GM21737 (cell line): ENCODE results near the gene KLF1.
"Not testable (repeated sequence)": the region's sequence is repeated elsewhere in the genome, so short reads cannot be mapped to it uniquely, and the experiment has no call there.

ENCODE experiments used
- ATAC-seq: cut with Tn5 transposase; IDR thresholded peaks from one replicate; pipeline ENCODE4 v1.9.1; 2021; ENCODE audit warnings: mild to moderate bottlenecking, moderate library complexity; ENCODE audit not compliant: unreplicated experiment

The KLF1 gene

GRCh38 chr19:12891553-12892021, 4.6 kb upstream of the KLF1 start:
- ATAC-seq: no peak

GRCh38 chr19:12890787-12891552, 4.0 kb upstream of the KLF1 start, which contains the start of gene GCDH:
Gene GCDH, plus strand, starts transcription at chr19:12891160. Its CDS starts 145 bp downstream, at chr19:12891305.
- peak; percentile 85 for ATAC-seq

DNA sequence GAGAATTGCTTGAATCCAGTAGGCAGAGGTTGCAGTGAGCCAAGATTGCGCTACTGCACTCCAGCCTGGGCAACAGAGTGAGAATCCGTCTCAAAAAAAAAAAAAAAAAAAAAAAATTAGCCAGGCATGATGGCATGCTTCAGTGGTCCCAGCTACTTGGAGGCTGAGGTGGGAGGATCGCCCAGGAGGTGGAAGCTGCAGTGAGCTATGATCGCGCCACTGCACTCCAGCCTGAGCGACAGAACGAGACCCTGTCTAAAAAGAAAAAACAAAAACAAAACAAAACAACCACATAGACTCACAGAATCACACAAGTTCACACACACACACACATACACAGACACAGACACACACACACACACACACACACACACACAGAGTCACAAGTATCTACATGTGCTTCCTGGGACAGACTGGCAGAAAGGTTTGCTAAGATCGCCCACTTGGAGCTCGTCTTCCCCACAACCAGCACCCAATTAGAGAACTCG, 3.3 kb upstream of the KLF1 start:
- ATAC-seq: not testable (repeated sequence)

DNA sequence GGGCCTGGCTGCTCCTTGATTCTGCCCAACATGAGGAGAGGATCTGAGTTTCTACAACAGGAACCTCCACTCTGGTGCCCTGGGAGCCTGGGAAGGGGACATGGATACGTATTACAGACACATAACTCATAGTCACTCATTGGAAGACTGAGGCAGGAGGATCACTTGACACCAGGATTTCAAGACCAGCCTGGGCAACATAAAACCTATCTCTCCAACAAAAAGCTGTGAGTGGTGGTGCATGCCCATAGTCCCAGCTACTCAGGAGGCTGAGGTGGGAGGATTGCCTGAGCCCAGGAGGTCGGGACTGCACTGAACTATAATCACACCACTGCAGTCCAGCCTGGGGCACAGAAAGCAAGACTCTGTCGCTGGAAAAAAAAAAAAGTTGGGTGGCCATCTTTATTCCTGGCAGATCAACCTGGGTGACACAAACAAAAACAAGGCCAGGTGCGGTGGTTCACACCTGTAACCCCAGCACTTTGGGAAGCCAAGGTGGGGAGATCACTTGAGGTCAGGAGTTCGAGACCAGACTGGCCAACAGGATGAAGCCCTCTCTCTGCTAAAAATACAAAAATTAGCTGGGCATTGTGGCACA, 1.1 kb upstream of the KLF1 start:
- ATAC-seq: no peak

GRCh38 chr19:12886651-12886968, 391 bp downstream of the KLF1 start:
- ATAC-seq: no peak

GRCh38 chr19:12885749-12886650, 1.0 kb downstream of the KLF1 start:
- ATAC-seq: no peak

DNA sequence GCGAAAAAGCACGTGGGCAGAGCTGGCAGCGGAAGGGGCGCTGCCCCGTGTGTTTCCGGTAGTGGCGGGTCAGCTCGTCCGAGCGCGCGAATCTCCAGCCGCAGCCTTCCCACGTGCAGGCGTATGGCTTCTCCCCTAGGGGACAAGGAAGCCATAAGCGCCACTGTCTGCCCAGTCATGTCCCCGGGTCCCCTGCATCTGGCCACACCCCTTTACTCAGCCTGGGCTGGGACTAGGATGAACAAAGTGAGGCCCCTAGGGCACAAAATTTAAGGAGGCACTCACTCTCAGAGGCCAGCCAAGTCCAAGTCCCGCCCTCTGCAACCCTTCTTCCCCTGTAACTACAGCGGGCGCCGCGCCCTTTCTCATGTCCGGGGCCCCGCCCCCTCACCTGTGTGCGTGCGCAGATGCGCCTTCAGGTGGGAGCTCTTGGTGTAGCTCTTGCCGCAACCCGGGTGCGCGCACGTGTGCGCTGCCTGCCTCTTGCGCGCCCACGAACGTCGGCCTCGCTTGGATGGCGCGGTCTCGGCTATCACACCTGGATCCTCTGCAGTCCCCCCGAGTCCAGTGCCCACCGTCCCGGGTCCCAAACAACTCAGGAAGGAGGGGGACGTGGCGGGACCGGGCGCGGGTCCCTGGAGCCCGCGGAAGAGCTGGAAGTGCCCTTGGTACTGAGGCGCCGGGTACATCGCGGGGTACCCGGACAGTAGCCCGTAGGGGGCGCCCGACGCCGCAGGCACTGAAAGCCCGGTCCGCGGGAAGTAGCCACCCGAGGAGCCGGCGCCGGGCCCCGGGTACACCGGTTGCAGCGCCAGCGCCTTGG, 1.9 kb downstream of the KLF1 start:
- ATAC-seq: peak; percentile 39

GRCh38 chr19:12884627-12884925, 2.4 kb downstream of the KLF1 start:
- ATAC-seq: no peak

GRCh38 chr19:12884202-12884601, 2.8 kb downstream of the KLF1 start:
- ATAC-seq: no peak

DNA sequence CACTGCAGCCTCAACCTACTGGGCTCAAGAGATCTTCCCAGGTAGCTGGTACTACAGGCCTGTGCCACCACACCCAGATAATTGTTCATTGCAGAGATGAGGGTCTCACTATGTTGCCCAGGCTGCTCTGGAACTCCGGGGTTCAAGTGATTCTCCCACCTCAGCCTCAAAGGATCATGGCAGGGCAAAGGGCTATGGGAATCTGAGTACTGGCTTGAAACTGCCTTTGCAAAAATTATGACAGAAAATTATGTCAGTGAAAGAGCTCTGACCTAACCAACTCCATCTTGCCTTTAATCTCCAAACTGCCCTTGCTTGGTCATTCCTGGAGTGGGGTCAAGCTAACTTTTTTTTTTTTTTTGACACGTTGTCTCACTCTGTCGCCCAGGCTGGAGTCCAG, 4.4 kb downstream of the KLF1 start:
- ATAC-seq: no peak

- peak; percentile 77 for ATAC-seq
Observed at GRCh38 chr19:12881172-12881808, 5.7 kb downstream of the KLF1 start, which contains the start of gene DNASE2. Gene DNASE2, minus strand, starts transcription at chr19:12881449. Its CDS starts 74 bp downstream, at chr19:12881375.

GRCh38 chr19:12880551-12881171, 6.3 kb downstream of the KLF1 start:
- ATAC-seq: peak; percentile 18

GRCh38 chr19:12875086-12875485, 11.9 kb downstream of the KLF1 start:
- no peak for ATAC-seq

GRCh38 chr19:12873891-12874745, 12.9 kb downstream of the KLF1 start:
- ATAC-seq: no peak

DNA sequence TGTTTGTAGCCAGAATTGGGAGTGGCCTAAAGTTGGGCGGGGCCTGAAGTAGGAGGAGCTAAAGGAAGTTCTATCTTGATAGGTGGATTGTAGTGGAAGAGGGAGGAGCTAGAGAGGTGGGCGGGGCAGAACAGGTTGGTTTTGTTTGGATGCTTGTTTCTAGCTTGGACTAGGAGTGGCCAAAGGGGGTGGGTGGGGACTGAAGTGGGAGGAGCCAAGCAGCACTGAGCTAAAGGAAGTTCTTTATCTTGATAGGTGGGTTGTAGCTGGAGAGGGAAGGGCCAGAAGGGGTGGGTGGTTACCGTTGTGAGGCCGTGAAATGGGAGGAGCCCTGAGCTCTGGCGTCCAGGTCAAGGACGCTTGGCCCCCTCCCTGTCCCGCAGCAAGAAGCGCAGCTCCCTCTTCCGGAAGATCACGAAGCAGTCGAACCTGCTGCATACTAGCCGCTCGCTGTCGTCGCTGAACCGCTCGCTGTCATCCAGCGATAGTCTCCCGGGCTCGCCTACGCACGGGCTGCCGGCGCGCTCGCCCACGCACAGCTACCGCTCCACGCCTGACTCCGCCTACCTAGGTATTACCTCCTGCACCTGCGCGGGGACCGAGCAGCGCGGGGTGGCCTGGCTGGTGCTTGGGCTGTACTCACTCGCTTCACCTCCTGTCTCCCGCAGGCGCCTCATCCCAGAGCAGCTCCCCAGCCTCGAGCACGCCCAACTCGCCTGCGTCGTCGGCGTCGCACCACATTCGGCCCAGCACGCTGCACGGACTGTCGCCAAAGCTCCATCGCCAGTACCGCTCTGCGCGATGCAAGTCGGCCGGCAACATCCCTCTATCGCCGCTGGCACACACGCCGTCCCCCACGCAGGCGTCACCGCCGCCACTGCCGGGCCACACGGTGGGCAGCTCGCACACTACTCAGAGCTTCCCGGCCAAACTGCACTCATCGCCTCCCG, 13.8 kb downstream of the KLF1 start:
- ATAC-seq: no peak

- ATAC-seq: no peak
Observed at GRCh38 chr19:12872255-12872654, 14.7 kb downstream of the KLF1 start.

DNA sequence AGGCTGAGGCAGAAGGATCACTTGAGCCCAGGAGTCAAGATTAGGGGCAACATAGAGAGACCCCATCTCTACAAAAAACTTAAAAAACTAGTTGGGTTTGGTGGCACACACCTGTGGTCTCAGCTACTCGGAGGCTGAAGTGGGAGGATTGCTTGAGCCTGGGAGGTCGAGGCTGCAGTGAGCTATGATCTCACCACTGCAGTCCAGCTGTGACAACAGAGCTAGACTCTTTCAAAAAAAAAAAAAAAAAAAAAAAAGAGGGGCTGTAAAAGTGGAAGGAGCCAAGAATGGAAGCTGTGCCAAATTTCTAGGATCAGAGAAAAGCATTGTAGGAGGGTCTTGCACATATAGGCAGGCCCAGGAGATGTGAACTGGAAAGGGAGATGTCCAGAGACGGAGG, 15.3 kb downstream of the KLF1 start:
- no peak for ATAC-seq
